MM.1S (cell line): Measurements from ENCODE around the gene MPRIP.

Source experiments
- CTCF ChIP-seq: fragments of 300-600 bp; sonication (generic); IDR thresholded peaks from 2 replicates; pipeline ENCODE4 v1.5.1; 2016; ENCODE audit warnings: antibody characterized with exemption, low read length, mixed read lengths
- EZH2 ChIP-seq: fragments of 300-600 bp; sonication (generic); optimal IDR thresholded peaks from 2 replicates; pipeline ENCODE3; 2017; ENCODE audit warnings: low read depth, mild to moderate bottlenecking, antibody characterized with exemption, low read length, mixed read lengths

- TF ChIP-seq CTCF (no peak), EZH2 (no peak)
These were observed 38.5 kb downstream of the MPRIP start for GRCh38 chr17:17080781-17081180.
